HG03558 (cell line): ENCODE data around the gene SPPL2A.
A peak's percentile ranks its signal among the peaks of the same experiment; 100 is the strongest.
"Not testable (repeated sequence)": the region's sequence is repeated elsewhere in the genome, so short reads cannot be mapped to it uniquely, and the experiment has no call there.

Experiments used
- ATAC-seq: cut with Tn5 transposase; IDR thresholded peaks from one replicate; pipeline ENCODE4 v1.9.1; 2021; ENCODE audit warnings: moderate number of reproducible peaks; ENCODE audit not compliant: unreplicated experiment; ENCODE audit errors: extremely low read depth

SPPL2A gene

GRCh38 chr15:50765195-50765967, at the start of gene SPPL2A:
TSS of gene SPPL2A (minus strand) at chr15:50765706. CDS start at chr15:50765533, 173 bp downstream.
- peak; percentile 74 for ATAC-seq

- ATAC-seq: no peak
These were observed 49.1 kb upstream of the SPPL2A start for GRCh38 chr15:50814634-50815033.

- no peak for ATAC-seq
These were observed 48.4 kb upstream of the SPPL2A start for GRCh38 chr15:50813865-50814264.

- ATAC-seq: no peak
These were observed 47.6 kb upstream of the SPPL2A start for GRCh38 chr15:50813089-50813488.

GRCh38 chr15:50812181-50812506, 46.6 kb upstream of the SPPL2A start:
- not testable (repeated sequence) for ATAC-seq

GRCh38 chr15:50811461-50812180, 46.1 kb upstream of the SPPL2A start:
- ATAC-seq: not testable (repeated sequence)

GRCh38 chr15:50810128-50810527, 44.6 kb upstream of the SPPL2A start:
- ATAC-seq: no peak

- no peak for ATAC-seq
These were observed 43.2 kb upstream of the SPPL2A start for GRCh38 chr15:50808728-50809127.

GRCh38 chr15:50803479-50804180, 38.1 kb upstream of the SPPL2A start:
- ATAC-seq: no peak

- ATAC-seq: no peak
These were observed 35.2 kb upstream of the SPPL2A start for GRCh38 chr15:50800715-50801114.

GRCh38 chr15:50798684-50799083, 33.2 kb upstream of the SPPL2A start:
- ATAC-seq: no peak

- ATAC-seq: no peak
These were observed 32.4 kb upstream of the SPPL2A start for GRCh38 chr15:50797926-50798325.

- no peak for ATAC-seq
These were observed 26.0 kb upstream of the SPPL2A start for GRCh38 chr15:50791486-50791885.

- no peak for ATAC-seq
These were observed 25.4 kb upstream of the SPPL2A start for GRCh38 chr15:50790778-50791453.

GRCh38 chr15:50786871-50787270, 21.4 kb upstream of the SPPL2A start:
- no peak for ATAC-seq

GRCh38 chr15:50786438-50786837, 20.9 kb upstream of the SPPL2A start:
- no peak for ATAC-seq

GRCh38 chr15:50783895-50784294, 18.4 kb upstream of the SPPL2A start:
- no peak for ATAC-seq

- ATAC-seq: no peak
These were observed 17.9 kb upstream of the SPPL2A start for GRCh38 chr15:50783411-50783810.

- ATAC-seq: no peak
These were observed 12.6 kb upstream of the SPPL2A start for GRCh38 chr15:50778086-50778485.

GRCh38 chr15:50777042-50777441, 11.5 kb upstream of the SPPL2A start:
- no peak for ATAC-seq

- ATAC-seq: no peak
These were observed 8.9 kb upstream of the SPPL2A start for GRCh38 chr15:50774450-50774849.
